NCI-H526 (cell line): ENCODE results near the gene PAIP2.

ENCODE experiments used
- DNase-seq, 2 experiments: peaks; one replicate each; lab custom pipeline; 2025; lab: John Stamatoyannopoulos, UW

The PAIP2 gene

DNA sequence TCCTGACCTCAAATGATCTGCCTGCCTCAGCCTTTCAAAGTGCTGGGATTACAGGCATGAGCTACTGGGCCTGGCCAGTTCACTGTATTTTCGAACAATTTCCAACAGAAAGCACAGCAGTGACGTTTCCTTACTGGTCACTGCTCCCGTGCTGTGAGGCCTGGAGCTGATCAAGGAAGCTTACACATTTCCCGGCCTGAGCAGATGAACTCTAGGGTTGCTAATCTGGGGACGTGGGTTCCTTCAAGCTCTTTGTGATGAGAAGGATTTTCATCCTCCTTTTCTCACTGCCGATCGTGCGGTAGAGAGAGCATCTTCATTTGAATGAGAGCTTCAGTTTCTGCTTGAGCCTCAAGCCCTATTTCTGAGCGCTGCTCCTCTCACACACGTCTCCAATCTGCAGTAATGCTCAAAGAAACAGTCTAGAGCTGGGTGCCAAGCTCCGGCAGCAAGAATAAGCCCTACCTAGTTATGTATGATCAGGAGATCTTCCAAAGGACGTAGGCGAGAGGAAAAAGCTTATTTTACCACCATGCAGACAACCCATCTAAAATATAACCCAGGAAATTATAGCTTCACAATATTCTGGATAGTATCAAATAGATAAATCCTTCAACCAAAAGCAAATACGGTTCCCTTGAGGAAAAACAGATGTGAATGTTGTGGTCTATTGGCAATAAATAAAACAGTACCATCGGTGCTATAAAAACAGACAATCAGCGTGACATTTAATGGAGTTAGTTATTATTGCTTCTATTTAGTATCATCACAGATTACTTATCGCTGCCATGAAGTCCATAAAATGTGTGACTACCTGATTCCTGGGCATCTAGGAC, 69.6 kb downstream of the PAIP2 start:
- no peak for DNase-seq

DNA sequence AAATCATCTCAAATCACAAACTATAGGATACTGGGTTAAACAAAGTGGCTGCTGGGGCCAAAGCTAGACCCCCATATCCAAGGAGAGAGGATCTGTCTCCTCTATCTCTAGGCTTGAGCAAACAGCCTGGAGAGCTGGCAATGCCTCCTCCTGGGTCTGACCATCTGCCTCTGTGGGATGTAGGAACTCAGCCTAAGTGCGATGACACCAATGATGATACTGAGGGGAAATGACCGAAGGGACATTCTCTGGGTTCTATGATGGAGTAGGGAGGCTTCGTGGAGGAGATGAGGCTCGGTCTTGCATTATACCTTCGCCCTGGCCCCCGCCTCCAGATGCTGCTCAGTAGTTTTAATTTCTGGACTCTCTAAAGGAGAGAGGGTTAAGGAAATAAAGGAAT, 71.5 kb downstream of the PAIP2 start:
- no peak for DNase-seq

DNA sequence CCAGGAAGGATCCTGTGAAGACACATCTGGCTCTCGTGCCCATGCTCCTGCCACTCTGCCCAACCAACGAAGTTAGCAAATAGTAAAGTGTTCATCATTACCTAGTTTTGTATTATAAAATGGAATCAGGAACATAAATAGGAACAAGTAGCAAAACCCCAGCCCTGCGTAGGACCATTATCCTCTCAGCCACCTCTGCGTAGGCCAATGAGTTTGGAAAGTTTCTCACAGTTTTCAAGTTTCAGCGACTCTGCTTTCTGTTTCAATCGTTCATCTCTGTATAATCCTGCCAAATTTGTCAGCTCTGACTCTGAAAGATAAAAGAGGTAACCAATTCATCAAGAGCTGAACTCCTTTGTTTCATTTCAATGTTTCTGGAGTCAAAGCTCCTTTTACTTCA, 72.3 kb downstream of the PAIP2 start:
- no peak for DNase-seq

DNA sequence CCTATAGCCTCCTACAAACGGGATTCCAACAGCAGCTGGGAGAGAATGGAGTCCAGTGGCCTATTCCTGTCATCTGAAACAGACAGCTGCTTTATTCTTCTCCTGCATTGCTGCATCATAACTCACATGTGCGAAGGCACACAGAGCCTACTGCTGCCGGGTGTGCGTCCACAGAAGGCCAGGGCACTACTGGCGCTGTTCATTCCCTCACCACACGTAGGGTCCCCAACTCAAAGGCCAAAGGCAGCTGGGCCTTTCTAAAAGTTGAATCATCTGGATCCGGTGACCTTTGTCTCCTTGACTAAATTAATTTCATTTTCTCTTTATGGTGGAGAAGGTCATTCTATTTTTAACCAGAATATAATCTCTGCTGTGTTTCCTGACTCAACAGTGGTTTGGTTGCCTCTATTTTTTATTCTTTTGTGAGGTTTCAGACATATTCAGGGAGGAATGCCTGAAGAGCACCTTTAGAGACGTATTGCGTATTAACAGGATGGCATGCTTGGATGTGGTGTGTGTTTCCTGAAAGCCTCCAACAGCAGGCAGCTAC, 73.0 kb downstream of the PAIP2 start:
- DNase-seq = no peak

DNA sequence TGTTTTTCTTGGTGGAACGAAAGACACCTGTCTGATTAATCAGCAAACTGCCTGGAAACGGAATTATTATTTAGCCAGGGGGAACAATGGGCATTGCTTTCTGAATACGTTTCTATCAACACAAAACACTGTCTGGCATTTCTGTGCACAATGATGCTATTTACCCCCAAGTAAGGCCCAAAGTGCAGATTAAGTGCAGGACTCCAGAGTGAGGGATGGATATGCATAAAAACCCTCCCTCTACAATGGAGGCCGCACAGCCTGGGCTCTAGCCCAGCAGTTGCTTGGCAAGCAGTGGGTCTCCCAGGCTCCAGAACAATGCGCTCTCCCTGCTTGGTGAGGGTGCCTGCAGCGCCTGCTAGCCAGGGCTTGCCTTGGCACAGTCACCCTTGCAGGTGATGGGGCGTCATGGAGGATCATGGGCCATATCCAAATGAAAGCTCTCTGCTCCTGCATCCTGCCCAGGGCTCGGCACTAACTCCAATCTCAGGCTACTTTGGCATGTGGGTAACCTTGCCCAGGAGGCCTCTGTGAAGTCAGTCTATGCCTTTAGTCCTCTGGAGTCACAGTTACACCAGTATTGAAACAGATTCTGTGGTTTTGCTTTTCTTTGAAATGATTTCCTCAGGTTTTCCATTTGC, 73.7 kb downstream of the PAIP2 start:
- no peak for DNase-seq

DNA sequence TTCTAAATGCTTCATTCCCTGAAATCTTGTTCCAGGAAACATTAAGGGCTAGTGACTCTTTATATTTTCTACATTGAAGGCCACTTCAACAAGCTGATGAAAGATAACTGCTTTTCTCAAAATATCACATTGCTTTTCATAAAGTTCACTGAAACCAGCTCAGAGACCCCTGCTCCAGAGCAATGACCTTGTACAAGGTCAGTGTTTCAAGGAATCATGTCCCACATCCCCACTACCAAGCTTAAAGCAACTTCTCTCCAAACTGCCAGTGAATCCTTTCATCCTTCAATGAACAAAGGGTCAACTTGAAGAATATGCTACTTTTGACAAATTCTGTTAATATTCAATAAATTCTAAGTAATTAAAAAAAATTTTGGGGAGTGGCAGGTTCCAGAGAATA, 74.2 kb downstream of the PAIP2 start:
- no peak for DNase-seq

DNA sequence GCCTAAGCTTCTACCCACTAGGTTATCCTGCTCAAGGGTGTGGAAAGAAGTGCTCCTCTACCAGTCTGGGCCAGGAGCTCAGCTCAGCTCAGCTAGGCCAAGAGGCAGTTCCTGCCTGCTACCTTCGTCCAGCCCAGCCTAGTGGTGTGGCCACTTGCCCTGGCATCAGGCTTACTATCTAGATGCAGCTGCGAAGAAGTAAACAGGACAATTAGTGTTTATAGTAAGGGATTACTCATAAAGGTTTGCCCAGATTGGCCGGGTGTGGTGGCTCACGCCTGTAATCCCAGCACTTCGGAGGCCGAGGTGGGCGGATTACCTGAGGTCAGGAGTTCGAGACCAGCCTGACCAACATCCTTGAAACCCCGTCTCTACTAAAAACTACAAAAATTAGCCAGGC, 75.0 kb downstream of the PAIP2 start:
- no peak for DNase-seq

DNA sequence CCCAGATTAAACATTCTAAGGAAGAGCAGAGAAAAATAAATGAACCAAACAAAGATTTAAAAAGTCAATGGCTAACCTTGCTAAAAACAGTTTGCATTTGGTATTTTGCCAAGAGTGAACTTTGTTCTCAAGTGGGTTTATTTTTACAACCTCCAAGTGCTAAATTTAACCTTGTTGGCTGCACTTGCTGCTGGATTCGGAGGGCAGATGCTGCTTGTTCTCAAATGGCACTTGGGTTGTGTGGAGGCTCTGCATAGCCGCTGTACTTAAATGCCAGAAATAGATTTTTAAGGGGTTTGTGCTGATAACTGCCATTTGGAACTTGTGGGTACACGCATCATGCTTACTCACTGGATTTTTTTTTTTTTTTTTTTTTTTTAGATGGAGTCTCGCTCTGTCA, 75.6 kb downstream of the PAIP2 start:
- no peak for DNase-seq

DNA sequence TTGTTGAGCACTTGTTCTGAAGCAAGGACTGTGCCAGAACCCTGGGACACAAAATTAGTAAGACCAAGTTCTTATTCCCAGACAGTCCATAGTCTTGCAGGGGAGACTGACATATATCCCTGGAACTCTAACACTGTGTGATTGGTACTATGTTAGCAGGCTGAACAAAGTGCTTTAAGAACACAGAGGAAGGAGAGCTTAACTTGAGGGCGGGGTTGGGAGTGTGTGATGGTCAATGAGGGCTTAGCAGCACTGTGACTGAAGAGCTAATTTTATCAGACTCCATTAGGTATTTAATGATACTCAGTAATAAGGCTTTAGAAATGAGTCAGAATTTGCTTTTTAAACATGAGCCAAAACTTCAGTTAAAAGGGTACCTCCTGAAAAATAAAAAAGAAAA, 77.1 kb downstream of the PAIP2 start:
- no peak for DNase-seq
